HFF-Myc (cell line): Measurements from ENCODE around the gene ACTL6B.

Experiments used
- DNase-seq: peaks from one replicate; pipeline ENCODE4 v3.0.0-alpha.2; 2011; ENCODE audit warnings: low read depth; ENCODE audit errors: extremely low read depth
- H3K4me3 ChIP-seq: replicated peaks from 2 replicates; pipeline ENCODE4 v1.5.1; 2011; ENCODE audit warnings: low read depth, mild to moderate bottlenecking, control low read depth, low read length
- TF ChIP-seq, protein P1 (sequence below): IDR thresholded peaks from 2 replicates; pipeline ENCODE4 v1.5.1; 2012; ENCODE audit warnings: mild to moderate bottlenecking, low read depth, low read length, control low read depth; ENCODE audit errors: missing control alignments

ACTL6B gene

DNA sequence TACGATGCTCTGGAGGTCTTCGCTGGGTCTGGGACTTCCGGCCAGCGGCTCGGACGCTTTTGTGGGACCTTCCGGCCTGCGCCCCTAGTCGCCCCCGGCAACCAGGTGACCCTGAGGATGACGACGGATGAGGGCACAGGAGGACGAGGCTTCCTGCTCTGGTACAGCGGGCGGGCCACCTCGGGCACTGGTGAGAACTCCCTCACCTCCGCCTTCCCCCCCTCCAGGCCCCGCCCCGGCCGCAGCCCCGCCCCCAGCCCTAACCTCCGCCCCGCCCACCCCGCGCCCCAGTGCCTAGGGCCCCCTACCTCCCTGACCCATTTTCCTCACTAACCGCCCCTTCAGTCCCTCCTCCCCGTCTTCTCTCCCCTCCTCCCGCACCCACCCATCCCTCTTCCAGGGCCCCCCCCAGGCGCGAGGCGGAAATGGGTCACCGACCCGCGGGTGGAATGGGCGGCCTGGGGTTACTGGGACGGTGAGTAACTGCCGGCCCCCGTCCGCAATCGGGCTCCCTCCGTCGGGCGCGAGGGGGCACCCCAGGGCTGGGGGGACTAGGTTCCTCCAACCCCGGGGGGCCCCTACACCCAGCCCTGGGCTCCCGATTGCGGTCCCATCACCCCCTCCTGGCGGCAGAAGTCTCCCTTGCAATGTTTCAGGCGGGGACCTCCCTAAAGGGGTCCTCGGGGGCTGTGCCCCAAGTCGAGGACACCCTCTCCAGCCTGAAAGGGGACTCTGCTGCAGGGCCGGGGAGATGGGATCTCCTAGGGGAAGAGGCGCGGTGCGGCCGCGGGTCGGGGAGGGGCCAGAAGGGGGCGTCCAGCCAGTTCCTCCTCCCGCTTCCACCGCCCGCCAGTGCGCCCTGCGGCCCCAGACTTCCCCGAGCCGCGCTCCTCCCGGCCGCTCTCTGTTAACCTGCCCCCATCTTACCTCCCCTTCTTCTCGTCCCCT lies 51.9 kb downstream of the ACTL6B start:
- no peak for DNase-seq
- TF ChIP-seq, protein P1, sequence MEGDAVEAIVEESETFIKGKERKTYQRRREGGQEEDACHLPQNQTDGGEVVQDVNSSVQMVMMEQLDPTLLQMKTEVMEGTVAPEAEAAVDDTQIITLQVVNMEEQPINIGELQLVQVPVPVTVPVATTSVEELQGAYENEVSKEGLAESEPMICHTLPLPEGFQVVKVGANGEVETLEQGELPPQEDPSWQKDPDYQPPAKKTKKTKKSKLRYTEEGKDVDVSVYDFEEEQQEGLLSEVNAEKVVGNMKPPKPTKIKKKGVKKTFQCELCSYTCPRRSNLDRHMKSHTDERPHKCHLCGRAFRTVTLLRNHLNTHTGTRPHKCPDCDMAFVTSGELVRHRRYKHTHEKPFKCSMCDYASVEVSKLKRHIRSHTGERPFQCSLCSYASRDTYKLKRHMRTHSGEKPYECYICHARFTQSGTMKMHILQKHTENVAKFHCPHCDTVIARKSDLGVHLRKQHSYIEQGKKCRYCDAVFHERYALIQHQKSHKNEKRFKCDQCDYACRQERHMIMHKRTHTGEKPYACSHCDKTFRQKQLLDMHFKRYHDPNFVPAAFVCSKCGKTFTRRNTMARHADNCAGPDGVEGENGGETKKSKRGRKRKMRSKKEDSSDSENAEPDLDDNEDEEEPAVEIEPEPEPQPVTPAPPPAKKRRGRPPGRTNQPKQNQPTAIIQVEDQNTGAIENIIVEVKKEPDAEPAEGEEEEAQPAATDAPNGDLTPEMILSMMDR: peak; percentile 47
- H3K4me3 ChIP-seq: peak overlapping the region; percentile 86

DNA sequence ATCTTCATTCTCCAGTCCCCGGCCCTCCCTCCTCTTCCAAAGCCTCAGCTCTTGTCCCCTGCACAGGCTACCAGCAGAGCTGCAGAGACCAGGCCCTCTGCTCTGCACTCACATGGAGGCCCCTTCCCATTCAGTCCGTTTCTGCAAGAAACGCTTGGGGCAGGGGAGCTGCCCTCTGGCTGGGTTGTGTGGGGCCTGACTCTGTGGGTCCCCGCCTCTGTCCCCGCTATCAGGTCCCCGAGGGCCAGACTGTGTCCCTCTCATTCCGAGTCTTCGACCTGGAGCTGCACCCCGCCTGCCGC lies 52.6 kb downstream of the ACTL6B start:
- no peak for DNase-seq
- TF ChIP-seq, protein P1: no peak
- H3K4me3 ChIP-seq: peak overlapping the region; percentile 86

DNA sequence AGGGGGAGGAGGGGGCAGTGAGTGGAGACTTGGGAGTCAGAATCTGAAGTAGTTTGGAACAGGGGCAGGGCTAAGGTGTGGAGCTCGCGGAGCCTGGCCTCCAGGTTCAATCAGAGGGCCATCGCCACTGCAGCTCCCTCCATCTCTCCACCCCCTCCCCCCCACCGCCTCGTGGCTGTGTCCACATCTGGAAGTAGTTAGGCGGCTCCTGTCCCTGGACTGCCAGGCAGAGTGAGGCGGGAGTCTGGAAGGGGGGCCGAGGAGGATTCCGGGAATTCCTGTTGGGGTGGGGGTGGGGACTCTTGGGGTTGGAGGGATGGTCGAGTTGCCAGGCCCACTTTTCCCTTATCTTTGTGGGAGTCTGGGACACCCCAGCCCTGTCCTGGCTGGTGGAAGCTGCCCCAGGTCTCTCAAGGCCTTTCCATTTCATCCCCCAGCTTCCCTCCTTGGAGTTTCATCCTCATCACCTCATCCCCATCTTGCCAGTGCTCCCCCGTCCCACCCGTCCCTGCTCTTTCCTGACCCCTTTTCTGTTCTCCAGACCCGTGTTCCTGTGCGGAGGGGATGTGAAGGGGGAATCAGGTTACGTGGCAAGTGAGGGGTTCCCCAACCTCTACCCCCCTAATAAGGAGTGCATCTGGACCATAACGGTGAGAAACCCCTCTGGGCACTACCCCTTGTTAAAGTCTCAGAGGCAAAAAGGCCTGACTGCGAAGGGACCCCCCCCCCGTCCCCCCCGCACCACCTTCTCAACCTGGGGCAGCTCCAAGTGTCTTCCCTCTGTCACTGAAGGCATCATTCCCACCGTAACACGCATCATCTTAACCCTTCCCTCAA lies 53.1 kb downstream of the ACTL6B start:
- peak; percentile 78 for DNase-seq
- TF ChIP-seq, protein P1: no peak
- peak overlapping the region; percentile 86 for H3K4me3 ChIP-seq

DNA sequence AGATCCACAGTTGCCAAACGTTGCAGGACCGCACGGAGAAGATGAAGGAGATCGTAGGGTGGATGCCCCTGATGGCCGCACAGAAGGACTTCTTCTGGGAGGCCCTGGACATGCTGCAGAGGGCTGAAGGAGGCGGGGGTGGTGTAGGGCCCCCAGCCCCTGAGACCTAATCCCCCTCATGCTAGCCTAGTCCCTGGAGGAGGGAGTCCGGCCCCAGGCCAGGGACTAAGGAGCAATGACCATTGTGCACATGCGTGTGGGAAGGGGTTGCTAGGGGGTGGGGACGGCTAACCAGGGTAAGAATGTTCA lies 55.6 kb downstream of the ACTL6B start:
- TF ChIP-seq, protein P1: no peak
- DNase-seq: no peak
- H3K4me3 ChIP-seq: no peak overlapping the region

DNA sequence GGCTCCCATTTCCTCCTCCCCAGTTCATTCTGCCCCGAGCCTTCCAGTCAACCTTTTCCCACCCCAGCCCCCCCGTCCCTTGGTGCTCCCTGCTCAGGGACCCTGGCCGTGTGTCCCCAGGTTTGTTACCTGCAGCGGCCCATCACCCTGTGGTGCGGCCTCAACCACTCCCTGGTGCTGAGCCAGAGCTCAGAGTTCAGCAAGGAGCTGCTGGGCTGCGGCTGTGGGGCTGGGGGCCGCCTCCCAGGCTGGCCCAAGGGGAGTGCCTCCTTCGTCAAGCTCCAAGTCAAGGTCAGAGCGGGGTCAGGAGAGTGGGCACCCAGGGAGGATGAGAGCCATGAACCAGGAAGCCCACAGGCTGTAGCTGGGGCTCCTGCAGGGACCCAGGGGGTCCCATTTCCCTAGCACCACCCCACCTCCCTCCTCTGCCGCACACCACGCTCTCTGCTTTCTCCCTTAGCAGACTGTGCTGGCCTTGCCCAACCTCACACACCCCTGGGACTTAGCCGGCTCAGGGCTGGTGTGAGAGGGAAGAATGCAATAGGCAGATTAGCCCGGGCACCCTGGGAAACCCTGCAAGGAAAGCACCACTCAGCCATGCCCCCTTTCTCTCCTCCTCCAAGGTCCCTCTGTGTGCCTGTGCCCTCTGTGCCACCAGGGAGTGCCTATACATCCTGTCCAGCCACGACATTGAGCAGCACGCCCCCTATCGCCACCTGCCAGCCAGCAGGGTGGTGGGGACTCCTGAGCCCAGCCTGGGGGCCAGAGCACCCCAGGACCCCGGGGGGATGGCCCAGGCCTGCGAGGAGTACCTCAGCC lies 56.1 kb downstream of the ACTL6B start:
- H3K4me3 ChIP-seq: no peak overlapping the region
- TF ChIP-seq, protein P1: no peak
- no peak for DNase-seq

DNA sequence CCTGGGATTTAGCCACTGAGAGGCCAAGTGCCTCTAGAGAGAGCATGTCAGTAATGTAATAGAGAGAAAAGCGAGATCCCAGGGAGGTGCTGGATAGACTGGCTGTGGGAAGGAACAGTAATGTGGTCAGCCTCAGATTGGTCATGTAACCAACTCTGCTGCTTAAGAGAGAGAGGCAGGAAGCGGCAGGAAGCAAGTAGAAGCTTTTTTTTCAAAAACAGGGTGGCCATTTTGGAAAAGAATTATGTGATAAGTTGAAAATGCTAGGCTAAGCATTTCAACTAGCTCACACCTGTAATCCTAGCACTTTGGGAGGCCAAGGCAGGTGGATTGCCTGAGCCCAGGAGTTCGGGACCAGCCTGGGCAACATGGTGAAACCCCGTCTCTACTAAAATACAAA lies 57.8 kb downstream of the ACTL6B start:
- TF ChIP-seq, protein P1: no peak
- no peak for DNase-seq
- H3K4me3 ChIP-seq: no peak overlapping the region
